OCI-LY3 (cell line): Measurements from ENCODE around the gene TUBB.
A peak's percentile ranks its signal among the peaks of the same experiment; 100 is the strongest.

Experiments used
- H2AFZ ChIP-seq: fragments of 200-600, 300-600 bp; shearing (Covaris generic); 2 replicates; pipeline ENCODE4 v1.6.0; 2014; ENCODE audit warnings: antibody characterized with exemption, low read depth, low read length
- H3K27ac ChIP-seq: fragments of 200-600, 300-600 bp; sonication (generic); 2 replicates; pipeline ENCODE4 v1.5.1; 2014; ENCODE audit warnings: mild to moderate bottlenecking, low read length, moderate library complexity, mixed read lengths
- H3K27me3 ChIP-seq: fragments of 200-600, 300-600 bp; sonication (generic); 2 replicates; pipeline ENCODE4 v1.6.1; 2014; ENCODE audit warnings: low read depth, low read length, mixed read lengths
- H3K36me3 ChIP-seq: fragments of 200-600, 300-600 bp; sonication (generic); replicated peaks from 2 replicates; pipeline ENCODE3; 2014; ENCODE audit warnings: low read depth, low read length, mixed read lengths
- H3K4me1 ChIP-seq: fragments of 300-600, 200-600 bp; sonication (generic); 2 replicates; pipeline ENCODE4 v1.6.1; 2014; ENCODE audit warnings: low read length, mixed read lengths
- H3K4me2 ChIP-seq: fragments of 200-600, 300-600 bp; sonication (generic); 2 replicates; pipeline ENCODE4 v1.6.1; 2014; ENCODE audit warnings: low read length, mixed read lengths
- H3K4me3 ChIP-seq: fragments of 300-600, 200-600 bp; sonication (generic); 2 replicates; pipeline ENCODE4 v1.5.1; 2014; ENCODE audit warnings: antibody characterized with exemption, mild to moderate bottlenecking, low read length, moderate library complexity
- H3K79me2 ChIP-seq: fragments of 300-600, 200-600 bp; shearing (Covaris generic); 2 replicates; pipeline ENCODE4 v1.6.1; 2014; ENCODE audit warnings: mild to moderate bottlenecking, low read length, mixed read lengths
- H3K9ac ChIP-seq: fragments of 300-600, 200-600 bp; shearing (Covaris generic); 2 replicates; pipeline ENCODE4 v1.6.0; 2014; ENCODE audit warnings: mild to moderate bottlenecking, low read length, moderate library complexity
- H3K9me3 ChIP-seq: fragments of 200-600, 300-600 bp; shearing (Covaris generic); 2 replicates; pipeline ENCODE4 v1.6.1; 2014; ENCODE audit warnings: low read length, mixed read lengths; ENCODE audit not compliant: insufficient read depth
- H4K20me1 ChIP-seq: fragments of 200-600, 300-600 bp; sonication (generic); 2 replicates; pipeline ENCODE4 v1.6.1; 2016; ENCODE audit warnings: low read length, mixed read lengths; ENCODE audit not compliant: insufficient read depth
- CTCF ChIP-seq: fragments of 200-600, 300-600 bp; sonication (generic); IDR thresholded peaks from 2 replicates; pipeline ENCODE4 v1.5.1; 2014; ENCODE audit warnings: antibody characterized with exemption, low read length, low read depth
- EZH2phosphoT487 ChIP-seq: fragments of 200-600 bp; shearing (Covaris generic); IDR thresholded peaks from 2 replicates; pipeline ENCODE4 v1.6.1; 2018; ENCODE audit warnings: antibody characterized with exemption, mixed run types, low read depth

TUBB gene

DNA sequence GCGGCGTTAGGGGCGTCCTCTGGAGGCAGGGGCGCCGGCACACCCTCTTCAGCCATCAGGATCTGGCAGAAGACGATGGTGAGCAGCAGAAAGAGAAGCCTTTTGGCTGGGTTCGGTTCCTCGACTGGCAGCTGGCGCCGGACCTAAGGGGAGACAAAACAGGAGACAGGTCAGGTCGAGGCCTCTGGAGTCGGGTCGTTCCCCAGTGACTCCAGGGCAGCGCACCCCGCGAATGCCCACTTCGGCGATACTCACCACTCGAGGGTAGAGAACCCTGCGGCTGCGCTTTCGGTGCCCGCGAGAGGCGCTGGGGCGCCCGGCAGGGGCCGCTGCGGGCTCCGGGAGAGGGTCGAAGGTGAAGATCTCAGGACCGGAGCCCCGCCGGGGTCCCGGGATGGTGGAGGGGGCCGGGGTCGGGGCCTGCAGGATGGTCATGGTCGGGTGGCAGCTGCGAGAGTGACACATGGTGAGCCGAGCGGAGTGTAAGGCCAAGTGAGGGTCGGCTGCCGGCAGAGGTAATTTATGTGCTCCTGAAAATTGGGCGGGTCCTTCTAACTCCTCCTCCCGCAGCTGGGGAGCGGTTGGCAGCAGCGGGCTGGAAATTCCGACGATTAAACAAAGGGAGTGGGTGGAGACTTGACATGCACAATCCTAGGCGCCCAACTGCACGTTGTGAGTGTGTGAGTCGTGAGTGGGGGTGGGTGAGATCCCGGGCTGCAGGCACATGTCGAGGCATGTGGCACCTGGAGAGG is 24.1 kb downstream of the TUBB start, which contains the start of gene IER3:
Gene IER3 (minus strand): TSS at position 494 of the 752 bp plus-strand sequence. CDS start 29 bp downstream, at position 465.
- TF ChIP-seq EZH2phosphoT487 (no peak), CTCF (peak; percentile 56)
- Histone ChIP-seq H3K27me3 (no peaks in the 10 kb centered on the region), H4K20me1 (no peaks in the 10 kb centered on the region), H3K9ac (peak within 1 kb of the TSS; percentile 61), H3K4me1 (peaks cover 12% of the 10 kb centered on the region), H3K4me3 (peak within 1 kb of the TSS; percentile 97), H3K27ac (no peak within 1 kb of the TSS), H3K36me3 (peaks cover 9% of the 10 kb centered on the region), H3K4me2 (peak within 1 kb of the TSS; percentile 86), H2AFZ (0 out of 2 replicates have a peak within 1 kb of the TSS, but pooled peaks have one; percentile 52), H3K9me3 (no peaks in the 10 kb centered on the region), H3K79me2 (peaks cover 9% of the 10 kb centered on the region)

- Histone ChIP-seq H3K9ac (no peak overlapping the region), H3K4me1 (peaks cover 7% of the 10 kb centered on the region; the same call in 1 of the 2 replicates)
Measured at GRCh38 chr6:30747300-30747687, 27.1 kb downstream of the TUBB start.

GRCh38 chr6:30747902-30748769 is 28.0 kb downstream of the TUBB start:
- no peak overlapping the region for H3K4me3 ChIP-seq
- no peaks in the 10 kb centered on the region for H3K27me3 ChIP-seq
- no peaks in the 10 kb centered on the region for H3K79me2 ChIP-seq
- H3K27ac ChIP-seq, result no peak overlapping the region
- H3K9me3 ChIP-seq, result no peaks in the 10 kb centered on the region
- H3K4me1 ChIP-seq, result peaks cover 7% of the 10 kb centered on the region; the same call in 1 of the 2 replicates
- H3K9ac ChIP-seq, result no peak overlapping the region
- no peak overlapping the region for H3K4me2 ChIP-seq
- H4K20me1 ChIP-seq, result no peaks in the 10 kb centered on the region
- H2AFZ ChIP-seq, result no peak overlapping the region
- H3K36me3 ChIP-seq, result no peaks in the 10 kb centered on the region
- TF ChIP-seq CTCF (no peak), EZH2phosphoT487 (no peak)

More at GRCh38 chr6:30747300-30747687, 27.1 kb downstream of the TUBB start:
- Histone ChIP-seq H3K27me3 (no peaks in the 10 kb centered on the region), H3K4me3 (no peak overlapping the region), H4K20me1 (no peaks in the 10 kb centered on the region), H3K9me3 (no peaks in the 10 kb centered on the region), H3K36me3 (no peaks in the 10 kb centered on the region), H3K79me2 (no peaks in the 10 kb centered on the region; the same call in 1 of the 2 replicates), H3K27ac (no peak overlapping the region), H3K4me2 (no peak overlapping the region), H2AFZ (no peak overlapping the region)
- no peak for TF ChIP-seq CTCF
- no peak for TF ChIP-seq EZH2phosphoT487
